ENCODE measurements around the gene MYF5.

Gene MYF5

GRCh38 chr12:80700327-80700726, 16.4 kb upstream of the MYF5 start:
- DNase-seq (no peak), ATAC-seq (ENCODE audit: insufficient read depth, low read depth) (no peak)
- TF ChIP-seq EZH2 (IDR thresholded peaks at IDR 0.05; ENCODE audit: borderline replicate concordance, low read depth, low read length, severe bottlenecking) (no peak), CTCF (IDR thresholded peaks at IDR 0.05; ENCODE audit: borderline replicate concordance, extremely low read depth, low read length, poor library complexity, severe bottlenecking) (no peak)
- Histone ChIP-seq H4K20me1 (ENCODE audit: insufficient read depth, low read length) (no peaks in the 10 kb centered on the region), H3K79me2 (ENCODE audit: insufficient read depth, low read length) (no peaks in the 10 kb centered on the region), H3K36me3 (ENCODE audit: insufficient read depth, low read length) (no peaks in the 10 kb centered on the region), H2AFZ (ENCODE audit: low read depth, low read length) (no peak overlapping the region), H3K9ac (ENCODE audit: low read depth, low read length) (no peak overlapping the region), H3K9me3 (ENCODE audit: insufficient read depth, low read length, severe bottlenecking) (no peaks in the 10 kb centered on the region), H3K4me1 (ENCODE audit: insufficient read depth, low read length) (no peaks in the 10 kb centered on the region), H3K4me3 (ENCODE audit: low read depth in 1 of 2, low read length in 2 of 2) (no peak overlapping the region), H3K27ac (ENCODE audit: low read length) (no peak overlapping the region), H3K27me3 (ENCODE audit: insufficient read depth, low read length, poor library complexity) (no peaks in the 10 kb centered on the region), H3K4me2 (ENCODE audit: insufficient read depth, low read length) (no peak overlapping the region)

GRCh38 chr12:80701388-80701787, 15.3 kb upstream of the MYF5 start:
- H3K27ac ChIP-seq (ENCODE audit: low read length) = no peak overlapping the region
- no peak for DNase-seq
- H3K27me3 ChIP-seq (ENCODE audit: insufficient read depth, low read length, poor library complexity) = no peaks in the 10 kb centered on the region
- H4K20me1 ChIP-seq (ENCODE audit: insufficient read depth, low read length) = no peaks in the 10 kb centered on the region
- ATAC-seq (ENCODE audit: insufficient read depth, low read depth) = no peak
- no peaks in the 10 kb centered on the region for H3K79me2 ChIP-seq (ENCODE audit: insufficient read depth, low read length)
- H3K4me3 ChIP-seq (ENCODE audit: low read depth in 1 of 2, low read length in 2 of 2) = no peak overlapping the region
- H3K9ac ChIP-seq (ENCODE audit: low read depth, low read length) = no peak overlapping the region
- no peaks in the 10 kb centered on the region for H3K9me3 ChIP-seq (ENCODE audit: insufficient read depth, low read length, severe bottlenecking)
- no peak overlapping the region for H2AFZ ChIP-seq (ENCODE audit: low read depth, low read length)
- no peak overlapping the region for H3K4me2 ChIP-seq (ENCODE audit: insufficient read depth, low read length)
- H3K4me1 ChIP-seq (ENCODE audit: insufficient read depth, low read length) = no peaks in the 10 kb centered on the region
- no peaks in the 10 kb centered on the region for H3K36me3 ChIP-seq (ENCODE audit: insufficient read depth, low read length)
- TF ChIP-seq CTCF (IDR thresholded peaks at IDR 0.05; ENCODE audit: borderline replicate concordance, extremely low read depth, low read length, poor library complexity, severe bottlenecking) = no peak
- TF ChIP-seq EZH2 (IDR thresholded peaks at IDR 0.05; ENCODE audit: borderline replicate concordance, low read depth, low read length, severe bottlenecking) = no peak

GRCh38 chr12:80702889-80703805, 13.6 kb upstream of the MYF5 start:
- Histone ChIP-seq H3K36me3 (ENCODE audit: insufficient read depth, low read length) (no peaks in the 10 kb centered on the region), H3K9me3 (ENCODE audit: insufficient read depth, low read length, severe bottlenecking) (no peaks in the 10 kb centered on the region), H3K4me1 (ENCODE audit: insufficient read depth, low read length) (no peaks in the 10 kb centered on the region), H3K79me2 (ENCODE audit: insufficient read depth, low read length) (no peaks in the 10 kb centered on the region), H3K27me3 (ENCODE audit: insufficient read depth, low read length, poor library complexity) (no peaks in the 10 kb centered on the region), H3K4me2 (ENCODE audit: insufficient read depth, low read length) (no peak overlapping the region), H3K4me3 (ENCODE audit: low read depth in 1 of 2, low read length in 2 of 2) (no peak overlapping the region), H3K27ac (ENCODE audit: low read length) (no peak overlapping the region), H3K9ac (ENCODE audit: low read depth, low read length) (no peak overlapping the region), H4K20me1 (ENCODE audit: insufficient read depth, low read length) (no peaks in the 10 kb centered on the region), H2AFZ (ENCODE audit: low read depth, low read length) (no peak overlapping the region)
- TF ChIP-seq EZH2 (IDR thresholded peaks at IDR 0.05; ENCODE audit: borderline replicate concordance, low read depth, low read length, severe bottlenecking) (no peak), CTCF (IDR thresholded peaks at IDR 0.05; ENCODE audit: borderline replicate concordance, extremely low read depth, low read length, poor library complexity, severe bottlenecking) (no peak)
- DNase-seq = no peak
- no peak for ATAC-seq (ENCODE audit: insufficient read depth, low read depth)

Data from DND-41 (cell line).